GM23338 (cell line): ENCODE data around the gene GAN. TPM values are rescaled to one million over a fixed set of nuclear protein-coding genes. Genes with fewer than 3 reads are reported as not detected.

ENCODE experiments used
- ATAC-seq: fragments of 200-7000 bp; cut with Tn5 transposase; 3 replicates; pipeline ENCODE4 v1.9.1; 2020
- DNase-seq: peaks from one replicate; pipeline ENCODE4 v3.0.0-alpha.2; 2015; ENCODE audit warnings: low spot score
- H2AFZ ChIP-seq: fragments of 200-600 bp; sonication (generic); 2 replicates; pipeline ENCODE4 v1.8.0; 2016; ENCODE audit warnings: antibody characterized with exemption, mild to moderate bottlenecking, moderate library complexity
- H3F3A ChIP-seq: fragments of 200-600 bp; sonication (generic); replicated peaks from 2 replicates; pipeline ENCODE4 v1.8.0; 2017; ENCODE audit warnings: antibody characterized with exemption, mixed run types, low read depth
- H3K27ac ChIP-seq: fragments of 200-600 bp; sonication (generic); 2 replicates; pipeline ENCODE4 v1.6.1; 2016; ENCODE audit warnings: low read depth
- H3K27me3 ChIP-seq: fragments of 200-600 bp; sonication (generic); 2 replicates; pipeline ENCODE4 v1.8.0; 2016; ENCODE audit warnings: mild to moderate bottlenecking, mixed run types, moderate library complexity; ENCODE audit not compliant: insufficient read depth
- H3K36me3 ChIP-seq: fragments of 200-600 bp; sonication (generic); 2 replicates; pipeline ENCODE4 v1.8.0; 2016; ENCODE audit warnings: mild to moderate bottlenecking; ENCODE audit not compliant: insufficient read depth
- H3K4me1 ChIP-seq: fragments of 200-600 bp; sonication (generic); 2 replicates; pipeline ENCODE4 v1.8.0; 2016; ENCODE audit warnings: mild to moderate bottlenecking, moderate library complexity; ENCODE audit not compliant: insufficient read depth
- H3K4me2 ChIP-seq: fragments of 200-600 bp; sonication (generic); 2 replicates; pipeline ENCODE4 v1.7.1; 2017; ENCODE audit warnings: mixed run types
- H3K4me3 ChIP-seq: fragments of 200-600 bp; sonication (generic); 2 replicates; pipeline ENCODE4 v1.6.1; 2016; ENCODE audit warnings: mixed run types
- H3K79me2 ChIP-seq: fragments of 200-600 bp; sonication (generic); replicated peaks from 2 replicates; pipeline ENCODE4 v1.8.0; 2017; ENCODE audit warnings: mild to moderate bottlenecking; ENCODE audit not compliant: insufficient read depth
- H3K9me2 ChIP-seq: fragments of 200-600 bp; sonication (generic); 2 replicates; pipeline ENCODE4 v1.8.0; 2017; ENCODE audit not compliant: insufficient read depth
- H4K20me1 ChIP-seq: fragments of 200-600 bp; sonication (generic); replicated peaks from 2 replicates; pipeline ENCODE4 v1.8.0; 2017; ENCODE audit warnings: mild to moderate bottlenecking; ENCODE audit not compliant: insufficient read depth
- H3K27ac Mint-ChIP-seq: 2 replicates; pipeline ENCODE4 v1.8.0; 2020; ENCODE audit warnings: inconsistent platforms, mild to moderate bottlenecking, moderate library complexity, mixed read lengths
- H3K27me3 Mint-ChIP-seq: 3 replicates; pipeline ENCODE4 v1.8.0; 2022; ENCODE audit warnings: low read depth, mild to moderate bottlenecking, moderate library complexity, mixed read lengths, inconsistent platforms; ENCODE audit not compliant: insufficient read depth, poor library complexity
- H3K36me3 Mint-ChIP-seq: 3 replicates; pipeline ENCODE4 v1.8.0; 2021; ENCODE audit warnings: low read depth, mild to moderate bottlenecking, inconsistent platforms, moderate library complexity, mixed read lengths
- H3K4me1 Mint-ChIP-seq: 3 replicates; pipeline ENCODE4 v1.8.0; 2020; ENCODE audit warnings: mild to moderate bottlenecking, inconsistent platforms, mixed read lengths
- H3K4me3 Mint-ChIP-seq: 3 replicates; pipeline ENCODE4 v1.8.0; 2021; ENCODE audit warnings: moderate library complexity, mild to moderate bottlenecking, inconsistent platforms, mixed read lengths
- H3K9me3 Mint-ChIP-seq: 3 replicates; pipeline ENCODE4 v1.8.0; 2020; ENCODE audit warnings: moderate library complexity, mild to moderate bottlenecking, inconsistent platforms, mixed read lengths
- CREB1 ChIP-seq: fragments of 250-450 bp; sonication (Bioruptor Pico); IDR thresholded peaks from 2 replicates; pipeline ENCODE4 v1.5.0; 2020; ENCODE audit warnings: low read depth, mild to moderate bottlenecking, moderate library complexity
- CTCF ChIP-seq, 2 experiments: fragments of 200-600 bp in 1 of 2; sonication (generic) in 1 of 2; conservative IDR thresholded peaks; 2 replicates each; pipeline versions ENCODE4 v1.5.1 to v1.6.1; 2016 to 2017; ENCODE audit warnings: antibody characterized with exemption in 2 of 2, low read depth in 2 of 2, mild to moderate bottlenecking in 2 of 2, moderate library complexity in 1 of 2
- ETS1 ChIP-seq: IDR thresholded peaks from 2 replicates; pipeline ENCODE4 v1.6.1; 2016; ENCODE audit warnings: antibody characterized with exemption
- EZH2 ChIP-seq: fragments of 200-600 bp; sonication (generic); IDR thresholded peaks from one replicate; pipeline ENCODE4 v1.8.0; 2017; ENCODE audit warnings: antibody characterized with exemption, mild to moderate bottlenecking, low read depth; ENCODE audit not compliant: unreplicated experiment
- EZH2phosphoT487 ChIP-seq: fragments of 200-600 bp; sonication (generic); IDR thresholded peaks from one replicate; pipeline ENCODE4 v1.8.1; 2018; ENCODE audit warnings: antibody characterized with exemption; ENCODE audit not compliant: unreplicated experiment
- JUNB ChIP-seq: IDR thresholded peaks from one replicate; pipeline ENCODE4 v1.6.1; 2016; ENCODE audit warnings: antibody characterized with exemption; ENCODE audit not compliant: unreplicated experiment
- NANOG ChIP-seq: IDR thresholded peaks from 2 replicates; pipeline ENCODE4 v1.6.1; 2016; ENCODE audit warnings: antibody characterized with exemption, borderline replicate concordance
- POLR2AphosphoS5 ChIP-seq: IDR thresholded peaks from 2 replicates; pipeline ENCODE4 v1.6.1; 2016; ENCODE audit warnings: antibody characterized with exemption, low read depth
- REST ChIP-seq: IDR thresholded peaks from one replicate; pipeline ENCODE4 v1.6.1; 2018; ENCODE audit warnings: antibody characterized with exemption; ENCODE audit not compliant: unreplicated experiment
- STAT1 ChIP-seq: IDR thresholded peaks from one replicate; pipeline ENCODE4 v1.6.1; 2016; ENCODE audit warnings: antibody characterized with exemption; ENCODE audit not compliant: unreplicated experiment
- ZNF114 ChIP-seq: fragments of 250-450 bp; sonication (Bioruptor Pico); IDR thresholded peaks from 2 replicates; pipeline ENCODE4 v1.5.0; 2020; ENCODE audit warnings: mild to moderate bottlenecking, moderate library complexity
- ZNF331 ChIP-seq: fragments of 250-450 bp; sonication (Bioruptor Pico); IDR thresholded peaks from 2 replicates; pipeline ENCODE4 v1.5.0; 2020; ENCODE audit warnings: low read depth, mild to moderate bottlenecking, moderate library complexity
- ZNF462 ChIP-seq: fragments of 250-450 bp; sonication (Bioruptor Pico); IDR thresholded peaks from 2 replicates; pipeline ENCODE4 v1.5.0; 2020; ENCODE audit warnings: mild to moderate bottlenecking, moderate library complexity
- polyA plus RNA-seq: library from polyadenylated mRNA; unstranded; fragments of >200 nt; fragmentation: Nextera tagmentation; extraction: Ambion mirVana; gene quantifications from 2 replicates; pipeline ENCODE4 v1.2.1, GENCODE V29; 2016
- total RNA-seq: library from RNA; depleted of rRNA; stranded (reverse); fragments of >200 nt; shearing (Covaris generic); gene quantifications from 2 replicates; pipeline ENCODE4 v1.2.3, GENCODE V29; 2014

GAN gene
- total and polyA plus RNA-seq, 2 experiments from 2014 or later = 8.1 to 28.5 TPM

- H2AFZ ChIP-seq = no peak overlapping the region
- peaks cover 8% of the 10 kb centered on the region for H3K9me3 Mint-ChIP-seq
- no peak overlapping the region for H3K4me3 Mint-ChIP-seq
- H3K27me3 ChIP-seq = no peaks in the 10 kb centered on the region
- H3K4me2 ChIP-seq = no peak overlapping the region
- no peak overlapping the region for H3K4me3 ChIP-seq
- H3K36me3 ChIP-seq = no peaks in the 10 kb centered on the region
- H3K79me2 ChIP-seq = no peaks in the 10 kb centered on the region
- no peaks in the 10 kb centered on the region for H3K4me1 ChIP-seq
- no peak overlapping the region for H3K27ac Mint-ChIP-seq
- no peak overlapping the region for H3K27ac ChIP-seq
- TF ChIP-seq ZNF462 (CRISPR knock-in tag) (no peak), JUNB (no peak), POLR2AphosphoS5 (no peak), REST (no peak), EZH2phosphoT487 (no peak), EZH2 (no peak), ETS1 (no peak), CTCF (conservative IDR thresholded peaks at IDR 0.05; ENCODE audit: low read depth in 2 of 2) (no peak), STAT1 (no peak), ZNF331 (no peak), CREB1 (CRISPR knock-in tag) (no peak), ZNF114 (CRISPR knock-in tag) (no peak), NANOG (no peak)
- peaks cover 9% of the 10 kb centered on the region for H3K27me3 Mint-ChIP-seq
- H3K9me2 ChIP-seq = no peaks in the 10 kb centered on the region
- no peaks in the 10 kb centered on the region for H3K36me3 Mint-ChIP-seq
- DNase-seq (no peak), ATAC-seq (no peak)
- H3F3A ChIP-seq = no peaks in the 10 kb centered on the region
- H4K20me1 ChIP-seq = no peaks in the 10 kb centered on the region
- H3K4me1 Mint-ChIP-seq = peaks cover 5% of the 10 kb centered on the region
These were observed 106.8 kb downstream of the GAN start for GRCh38 chr16:81421536-81421935.
